Brain microvascular endothelial cell (primary cell): Measurements from ENCODE around the gene CCDC40.

Source experiments
- DNase-seq: peaks from one replicate; pipeline ENCODE4 v3.0.0-alpha.2; 2020
- H3K27ac ChIP-seq: fragments of 250-450 bp; sonication (Bioruptor Pico); 2 replicates; pipeline ENCODE4 v1.5.1; 2020; ENCODE audit warnings: mild to moderate bottlenecking, moderate library complexity
- H3K27me3 ChIP-seq: fragments of 250-450 bp; sonication (Bioruptor Pico); replicated peaks from 2 replicates; pipeline ENCODE4 v1.5.1; 2020; ENCODE audit warnings: mild to moderate bottlenecking
- H3K36me3 ChIP-seq: fragments of 250-450 bp; sonication (Bioruptor Pico); replicated peaks from 2 replicates; pipeline ENCODE4 v1.5.1; 2020; ENCODE audit warnings: mild to moderate bottlenecking
- H3K4me3 ChIP-seq: 2 replicates; pipeline ENCODE4 v1.5.1; 2011; ENCODE audit warnings: low read depth, mild to moderate bottlenecking, control low read depth, low read length, moderate library complexity
- CTCF ChIP-seq: IDR thresholded peaks from 2 replicates; pipeline ENCODE4 v1.5.1; 2011; ENCODE audit warnings: low read depth, mild to moderate bottlenecking, moderate library complexity, low read length, control low read depth, inconsistent platforms; ENCODE audit errors: missing control alignments
- in situ Hi-C: cut with HindIII; loops from 2 replicates; pipeline ENCODE4 v1.10.0; 2017; ENCODE audit warnings: low sequenced_read_pairs, low pct_ligation_motif_present

The CCDC40 gene

GRCh38 chr17:80002690-80003490 lies 33.6 kb upstream of the CCDC40 start:
- in situ Hi-C loops = no loop called here
- TF ChIP-seq CTCF = no peak
- H3K36me3 ChIP-seq = peaks cover 4% of the 10 kb centered on the region
- H3K4me3 ChIP-seq = no peak overlapping the region
- DNase-seq = no peak
- no peaks in the 10 kb centered on the region for H3K27me3 ChIP-seq
- no peak overlapping the region for H3K27ac ChIP-seq

- no peak for DNase-seq
- Histone ChIP-seq H3K4me3 (no peak overlapping the region), H3K27ac (no peak overlapping the region), H3K36me3 (peaks cover 4% of the 10 kb centered on the region), H3K27me3 (no peaks in the 10 kb centered on the region)
- TF ChIP-seq CTCF = no peak
- in situ Hi-C loops = no loop called here
Observed at GRCh38 chr17:80003969-80004368, 32.5 kb upstream of the CCDC40 start.

- H3K27ac ChIP-seq = no peak overlapping the region
- no peaks in the 10 kb centered on the region for H3K27me3 ChIP-seq
- no peak for DNase-seq
- in situ Hi-C loops = no loop called here
- TF ChIP-seq CTCF = peak; percentile 97
- H3K36me3 ChIP-seq = peaks cover 8% of the 10 kb centered on the region
- H3K4me3 ChIP-seq = no peak overlapping the region
Observed at GRCh38 chr17:80005360-80006338, 30.8 kb upstream of the CCDC40 start.

DNA sequence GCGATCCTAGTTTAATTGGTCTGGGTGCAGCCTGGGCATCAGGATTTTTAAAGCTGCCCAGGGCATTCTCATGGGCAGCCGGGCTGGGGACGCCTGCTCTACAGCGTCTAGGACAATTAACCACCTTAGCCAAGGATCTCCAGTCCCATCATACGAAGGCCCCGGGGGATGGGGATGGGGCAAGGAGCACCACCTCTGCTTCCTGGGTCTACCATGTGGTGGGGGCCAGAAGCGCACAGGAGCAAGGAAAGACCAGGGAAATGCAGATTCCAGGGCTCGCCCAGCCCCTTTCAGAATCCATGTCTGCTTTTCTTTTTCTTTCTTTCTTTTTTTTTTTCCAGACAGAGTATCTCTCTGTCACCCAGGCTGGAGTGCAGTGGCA lies 30.1 kb upstream of the CCDC40 start:
- DNase-seq = no peak
- Histone ChIP-seq H3K27me3 (no peaks in the 10 kb centered on the region), H3K27ac (no peak overlapping the region), H3K4me3 (no peak overlapping the region), H3K36me3 (peaks cover 8% of the 10 kb centered on the region)
- in situ Hi-C loops = no loop called here
- no peak for TF ChIP-seq CTCF

DNA sequence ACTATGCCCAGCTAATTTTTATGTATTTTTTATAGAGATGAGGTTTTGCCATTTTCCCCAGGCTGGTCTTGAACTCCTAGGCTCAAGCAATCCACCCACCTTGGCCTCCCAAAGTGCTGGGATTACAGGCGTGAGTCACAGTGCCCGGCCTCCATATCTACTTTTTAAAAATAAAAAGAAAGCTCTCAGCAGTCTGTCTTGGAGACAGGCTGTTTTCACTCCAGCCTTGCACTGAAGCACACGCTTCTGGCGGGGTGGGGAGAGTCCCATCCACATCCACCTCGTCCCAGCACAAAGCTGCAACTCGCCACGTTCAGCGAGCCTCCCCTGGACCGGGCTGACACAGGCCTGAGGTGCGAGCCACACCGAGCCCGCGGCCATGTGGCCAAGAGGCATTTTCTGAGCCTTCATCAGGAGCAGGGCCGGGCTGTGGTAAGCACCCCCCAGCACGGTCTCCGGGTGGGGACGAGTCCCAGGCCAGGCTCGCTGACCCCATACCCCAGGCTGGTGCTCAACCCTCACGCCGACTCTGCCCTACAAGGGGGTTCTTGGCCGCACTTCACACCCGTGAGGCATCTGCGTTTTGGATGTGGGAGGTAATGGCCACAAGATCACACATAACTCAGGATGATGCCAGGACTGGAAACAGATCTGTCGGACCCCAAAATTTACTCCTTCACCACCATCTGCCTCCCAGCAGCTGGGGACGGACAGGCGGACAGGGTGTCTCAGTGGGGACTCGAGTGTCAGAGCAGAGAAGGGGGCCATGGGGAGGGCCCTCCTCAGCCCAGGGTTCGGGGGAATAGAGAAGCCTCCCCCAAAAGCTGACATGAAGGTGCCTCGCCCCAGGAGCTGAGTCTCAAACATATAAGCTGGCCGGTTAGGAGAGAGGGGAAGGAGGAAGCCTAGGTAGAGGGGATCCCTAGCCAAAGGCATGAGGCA lies 29.4 kb upstream of the CCDC40 start:
- H3K27ac ChIP-seq = no peak overlapping the region
- H3K36me3 ChIP-seq = peaks cover 8% of the 10 kb centered on the region
- no peak for TF ChIP-seq CTCF
- H3K27me3 ChIP-seq = no peaks in the 10 kb centered on the region
- no peak for DNase-seq
- in situ Hi-C loops = no loop called here
- no peak overlapping the region for H3K4me3 ChIP-seq
